HCT116 (cell line): ENCODE results near the gene CCDC187. TPM values are rescaled to one million over a fixed set of nuclear protein-coding genes. Genes with fewer than 3 reads are reported as not detected.
A peak's percentile ranks its signal among the peaks of the same experiment; 100 is the strongest.

ENCODE experiments used
- ATAC-seq: fragments of 200-7000 bp; cut with Tn5 transposase; 2 replicates; pipeline ENCODE4 v1.9.1; 2020; ENCODE audit warnings: mild to moderate bottlenecking, moderate library complexity
- BruUV-seq: library from RNA; stranded (reverse); fragments of 400-500 nt; replicated peaks from 2 replicates; lab custom pipeline; 2021; lab: Mats Ljungman, UMichigan
- CTCF ChIA-PET: fragments of 300-600 bp; sonication (Branson Sonifier 250); formaldehyde crosslinking; loops from one replicate; lab custom pipeline; 2021; ENCODE audit warnings: antibody characterized with exemption; lab: Charles Lee
- POLR2A ChIA-PET: fragments of 300-600, 350-600 bp; sonication (Branson Sonifier 250); formaldehyde crosslinking; loops from one replicate; lab custom pipeline; 2021; ENCODE audit warnings: antibody characterized with exemption; lab: Charles Lee
- RAD21 ChIA-PET, 2 experiments: fragments of 300-600 bp; sonication (Branson Sonifier 250); formaldehyde crosslinking; loops; one replicate each; lab custom pipeline; 2023; ENCODE audit warnings: low total read pairs in 2 of 2; ENCODE audit not compliant: uncharacterized antibody in 2 of 2, unreplicated experiment in 2 of 2, low non-redundant PET in 1 of 2; lab: Charles Lee
- DNase-seq: peaks from one replicate; pipeline ENCODE4 v3.0.0-alpha.2; 2010; ENCODE audit warnings: low read depth, low spot score
- H2AFZ ChIP-seq: fragments of 200-600 bp; shearing (Covaris generic), sonication (generic); 2 replicates; pipeline ENCODE4 v1.6.1; 2017; ENCODE audit warnings: low read depth, mixed run types, mixed read lengths, antibody characterized with exemption, low read length; ENCODE audit not compliant: poor library complexity, severe bottlenecking
- H3K27ac ChIP-seq: 2 replicates; pipeline ENCODE4 v1.5.1; 2012; ENCODE audit warnings: low read depth, low read length
- H3K27me3 ChIP-seq: fragments of 200-600 bp; sonication (generic); 2 replicates; pipeline ENCODE4 v1.6.1; 2016; ENCODE audit warnings: mixed run types, low read length, mixed read lengths; ENCODE audit not compliant: insufficient read depth
- H3K36me3 ChIP-seq, 2 experiments: fragments of 200-500 bp in 1 of 2; fragments of 200-600 bp in 1 of 2; sonication (Bioruptor generic) in 1 of 2; sonication (generic) in 1 of 2; 2 replicates each; pipeline versions ENCODE4 v1.5.1 to v1.6.1; 2014 to 2016; ENCODE audit warnings: low read length in 2 of 2, inconsistent platforms in 1 of 2, mixed read lengths in 1 of 2, mixed run types in 1 of 2; ENCODE audit not compliant: insufficient read depth in 2 of 2, control insufficient read depth in 1 of 2
- H3K4me1 ChIP-seq, 2 experiments: fragments of 200-600 bp in 1 of 2; sonication (generic) in 1 of 2; 2 replicates each; pipeline versions ENCODE4 v1.5.1 to v1.6.1; 2012 to 2017; ENCODE audit warnings: low read length in 2 of 2, inconsistent platforms in 1 of 2, mild to moderate bottlenecking in 1 of 2, mixed read lengths in 1 of 2, mixed run types in 1 of 2, moderate library complexity in 1 of 2; ENCODE audit not compliant: insufficient read depth in 2 of 2, control insufficient read depth in 1 of 2
- H3K4me2 ChIP-seq: fragments of 200-600 bp; sonication (generic); 2 replicates; pipeline ENCODE4 v1.6.1; 2017; ENCODE audit warnings: mixed run types, low read length, mixed read lengths
- H3K4me3 ChIP-seq, 2 experiments: fragments of 200-600 bp in 1 of 2; sonication (generic) in 1 of 2; replicated peaks in 1 of 2; 2 replicates each; pipeline ENCODE4 v1.5.1; 2011 to 2016; ENCODE audit warnings: low read length in 2 of 2, control low read depth in 1 of 2, low read depth in 1 of 2, mild to moderate bottlenecking in 1 of 2, mixed read lengths in 1 of 2, mixed run types in 1 of 2
- H3K79me2 ChIP-seq: fragments of 200-600 bp; sonication (generic); 2 replicates; pipeline ENCODE4 v1.6.1; 2017; ENCODE audit warnings: mild to moderate bottlenecking, mixed run types, low read length, moderate library complexity, mixed read lengths; ENCODE audit not compliant: insufficient read depth
- H3K9ac ChIP-seq: fragments of 200-600 bp; sonication (generic); 2 replicates; pipeline ENCODE4 v1.6.1; 2016; ENCODE audit warnings: low read length, mixed read lengths
- H3K9me2 ChIP-seq: fragments of 200-600 bp; sonication (generic), shearing (Covaris generic); 2 replicates; pipeline ENCODE4 v1.6.1; 2017; ENCODE audit warnings: mixed run types, mild to moderate bottlenecking, moderate library complexity; ENCODE audit not compliant: insufficient read depth
- H3K9me3 ChIP-seq, 2 experiments: fragments of 200-500 bp in 1 of 2; fragments of 200-600 bp in 1 of 2; sonication (Bioruptor generic) in 1 of 2; sonication (generic) in 1 of 2; 2 replicates each; pipeline ENCODE4 v1.6.1; 2014 to 2017; ENCODE audit warnings: low read length in 2 of 2, mixed read lengths in 2 of 2, inconsistent platforms in 1 of 2, low read depth in 1 of 2, mild to moderate bottlenecking in 1 of 2, mixed run types in 1 of 2, moderate library complexity in 1 of 2; ENCODE audit not compliant: control insufficient read depth in 1 of 2, insufficient read depth in 1 of 2
- H4K20me1 ChIP-seq: fragments of 200-600 bp; sonication (generic), shearing (Covaris generic); 2 replicates; pipeline ENCODE4 v1.6.1; 2017; ENCODE audit warnings: mixed run types, mild to moderate bottlenecking, moderate library complexity; ENCODE audit not compliant: insufficient read depth
- CTCF ChIP-seq, 3 experiments: fragments of 200-600 bp in 1 of 3; sonication (generic) in 1 of 3; IDR thresholded peaks in 2 of 3; conservative IDR thresholded peaks in 1 of 3; 2 replicates each; pipeline ENCODE4 v1.5.1; 2012 to 2017; ENCODE audit warnings: low read depth in 2 of 3, low read length in 2 of 3, antibody characterized with exemption in 1 of 3, borderline replicate concordance in 1 of 3, control low read depth in 1 of 3, mild to moderate bottlenecking in 1 of 3, mixed read lengths in 1 of 3, mixed run types in 1 of 3, moderate library complexity in 1 of 3; ENCODE audit not compliant: insufficient read depth in 1 of 3
- EGR1 ChIP-seq: IDR thresholded peaks from 2 replicates; pipeline ENCODE4 v1.6.1; 2012; ENCODE audit warnings: low read depth
- ELF1 ChIP-seq: IDR thresholded peaks from 2 replicates; pipeline ENCODE4 v1.6.1; 2012; ENCODE audit warnings: low read depth, borderline replicate concordance
- EZH2 ChIP-seq: fragments of 200-600 bp; sonication (generic); IDR thresholded peaks from 2 replicates; pipeline ENCODE4 v1.6.1; 2017; ENCODE audit warnings: antibody characterized with exemption, mixed run types
- EZH2phosphoT487 ChIP-seq: fragments of 200-600 bp; IDR thresholded peaks from 2 replicates; pipeline ENCODE4 v1.6.1; 2018; ENCODE audit warnings: antibody characterized with exemption, borderline replicate concordance
- JUND ChIP-seq: IDR thresholded peaks from 2 replicates; pipeline ENCODE4 v1.6.1; 2012
- MAX ChIP-seq: IDR thresholded peaks from 2 replicates; pipeline ENCODE4 v1.6.1; 2012
- POLR2A ChIP-seq: IDR thresholded peaks from 2 replicates; pipeline ENCODE4 v1.7.0; 2011; ENCODE audit warnings: borderline replicate concordance; ENCODE audit not compliant: insufficient read depth, insufficient read length; ENCODE audit errors: extremely low read depth
- SRF ChIP-seq: IDR thresholded peaks from 2 replicates; pipeline ENCODE4 v1.6.1; 2012; ENCODE audit warnings: low read depth
- YY1 ChIP-seq: IDR thresholded peaks from 2 replicates; pipeline ENCODE4 v1.6.1; 2011; ENCODE audit warnings: low read length, low read depth, moderate library complexity, mild to moderate bottlenecking; ENCODE audit not compliant: insufficient replicate concordance; ENCODE audit errors: extremely low read depth
- ZBTB33 ChIP-seq: IDR thresholded peaks from 2 replicates; pipeline ENCODE4 v1.6.1; 2011; ENCODE audit warnings: mild to moderate bottlenecking, low read length, moderate library complexity; ENCODE audit not compliant: insufficient replicate concordance; ENCODE audit errors: extremely low read depth
- ZFX ChIP-seq: fragments of 450-650 bp; IDR thresholded peaks from 2 replicates; pipeline ENCODE4 v1.6.1; 2017
- intact Hi-C: fragments of 100-400 bp; cut with micrococcal nuclease; formaldehyde crosslinking; loops from 2 replicates; pipeline ENCODE4 v1.10.0; 2022
- total RNA-seq: library from RNA; stranded (reverse); gene quantifications from one replicate; pipeline ENCODE4 v1.2.1, GENCODE V29; 2021; ENCODE audit not compliant: unreplicated experiment

Gene CCDC187
- total RNA-seq, 1 experiment from 2014 or later: 4.6 TPM

GRCh38 chr9:136310273-136311030 is 6.6 kb upstream of the CCDC187 start:
- no TSS peak for BruUV-seq
- ChIA-PET RAD21 (no interaction called here), POLR2A (no interaction called here), CTCF (interaction anchor here (2.5 kb wide), 1 partner anchor 13 kb away, joined by 8 read pairs; no protein-coding TSS in a partner anchor)
- TF ChIP-seq ELF1 (no peak), ZFX (no peak), JUND (no peak), POLR2A (no peak), EZH2 (no peak), SRF (no peak), MAX (no peak), CTCF (IDR thresholded peaks at IDR 0.05 in 2 of 3, conservative IDR thresholded peaks at IDR 0.05 in 1 of 3; ENCODE audit: borderline replicate concordance in 1 of 3, insufficient read depth in 1 of 3, low read depth in 2 of 3, low read length in 2 of 3) (no peak), YY1 (no peak), EGR1 (no peak), EZH2phosphoT487 (no peak), ZBTB33 (no peak)
- H3K27ac ChIP-seq: peak overlapping the region; percentile 70; the same call in 1 of the 2 replicates
- H4K20me1 ChIP-seq: no peaks in the 10 kb centered on the region
- peak overlapping the region; percentile 48 to 52; a peak in 3 of 4 replicates for H3K4me3 ChIP-seq
- H3K4me1 ChIP-seq: peaks cover 13 to 19% of the 10 kb centered on the region in 2 experiments
- intact Hi-C loops: no loop called here
- H3K9me3 ChIP-seq: peaks cover 6 to 15% of the 10 kb centered on the region in 2 experiments; a peak in 2 of 4 replicates
- H3K79me2 ChIP-seq: no peaks in the 10 kb centered on the region
- H3K4me2 ChIP-seq: peak overlapping the region; percentile 76
- no peak overlapping the region for H2AFZ ChIP-seq
- no peaks in the 10 kb centered on the region for H3K27me3 ChIP-seq
- DNase-seq (no peak), ATAC-seq (no peak)
- no peaks in the 10 kb centered on the region for H3K36me3 ChIP-seq
- H3K9me2 ChIP-seq: no peaks in the 10 kb centered on the region
- no peak overlapping the region; the same call in 1 of the 2 replicates for H3K9ac ChIP-seq
